Stimulated activated CD8-positive, alpha-beta memory T cell treated with anti-CD3 and anti-CD28 coated beads, Interleukin-7, amount 100 ng/mL, for 4 hours (primary cell): ENCODE results near the gene PTPRN2.
"Not testable (repeated sequence)": the region's sequence is repeated elsewhere in the genome, so short reads cannot be mapped to it uniquely, and the experiment has no call there.

ENCODE experiments used
- DNase-seq, 2 donors: peaks; one replicate each; pipeline ENCODE4 v3.0.0-alpha.2; 2020; ENCODE audit warnings: low read depth in 2 of 2

The PTPRN2 gene

DNA sequence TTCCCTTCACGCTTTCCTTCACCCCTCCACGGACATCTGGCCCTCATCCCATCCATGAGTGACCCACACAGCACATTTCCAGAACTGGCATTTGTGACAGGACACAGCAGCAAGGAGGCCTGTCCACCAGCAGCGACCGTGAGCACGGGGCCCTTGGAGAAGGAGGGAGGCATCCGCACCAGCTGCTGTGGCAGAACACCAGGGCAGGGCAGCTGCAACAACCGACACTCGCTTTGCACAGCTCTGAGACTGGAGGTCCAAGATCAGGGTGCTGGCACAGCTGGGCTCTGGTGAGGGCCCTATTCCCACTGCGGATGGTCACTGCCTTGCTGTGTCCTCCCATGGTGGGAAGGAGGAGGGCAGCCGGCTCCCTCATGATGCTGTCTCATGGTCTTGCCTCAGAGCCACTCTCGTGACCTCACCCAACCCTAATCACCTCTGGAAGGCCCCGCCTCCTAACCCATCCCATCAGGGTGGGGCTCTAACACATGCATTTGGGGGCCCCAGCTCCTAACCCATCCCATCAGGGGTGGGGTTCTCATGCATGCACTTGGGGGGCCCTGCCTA is 36.7 kb downstream of the PTPRN2 start:
- DNase-seq, result no peak

DNA sequence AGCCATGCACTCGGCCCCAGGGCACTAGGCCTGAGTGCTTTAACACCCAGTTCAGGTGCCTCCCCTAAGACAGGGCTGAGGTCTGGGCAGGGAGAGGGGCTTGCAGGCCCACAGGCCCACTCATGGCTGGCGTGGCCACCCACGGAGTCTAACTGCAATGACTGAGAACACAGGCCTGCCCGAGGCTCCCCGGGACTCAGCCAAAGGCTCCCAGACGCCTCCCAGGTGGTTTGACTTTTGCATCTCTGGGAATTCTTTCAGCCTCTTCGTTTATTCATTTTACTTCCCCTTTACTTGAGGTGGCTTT is 37.3 kb downstream of the PTPRN2 start:
- DNase-seq, result no peak

DNA sequence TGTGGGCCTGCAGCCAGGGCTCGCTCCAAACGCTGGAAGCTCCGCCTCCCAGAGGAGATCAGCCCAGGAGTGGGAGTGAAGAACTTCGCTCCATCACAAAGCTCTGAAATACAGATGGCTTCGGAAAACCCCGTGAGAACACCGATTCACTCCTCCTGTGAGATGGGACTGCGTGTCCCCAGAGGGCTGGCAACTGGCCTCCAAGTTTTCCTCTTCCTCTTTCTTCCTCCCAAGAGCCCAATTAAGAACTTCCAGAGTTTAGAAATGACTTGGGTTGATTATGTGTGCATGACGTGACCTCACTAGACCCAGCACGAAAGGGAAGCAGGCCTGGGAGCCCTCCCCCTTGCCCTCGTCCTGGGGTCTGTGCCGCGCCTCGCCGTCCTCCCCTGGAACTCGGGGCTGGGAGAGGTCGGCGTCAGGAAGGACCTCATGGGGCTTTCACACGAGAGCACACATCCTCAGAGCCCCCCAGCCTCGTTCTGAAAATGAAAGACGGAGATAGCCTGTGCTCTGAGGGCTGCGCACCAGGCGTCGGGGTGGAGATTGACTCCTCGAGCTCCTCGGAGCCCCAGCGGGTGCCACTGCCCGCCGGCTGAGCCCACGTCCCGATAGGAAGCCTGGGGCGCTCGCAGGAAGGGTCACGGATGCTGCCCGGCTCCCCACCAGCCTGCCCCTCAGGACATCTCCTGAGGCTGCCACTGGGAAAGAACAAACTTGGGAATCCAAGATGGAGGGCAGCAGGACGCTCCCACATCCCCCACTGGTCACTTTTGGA is 37.8 kb downstream of the PTPRN2 start:
- no peak for DNase-seq

DNA sequence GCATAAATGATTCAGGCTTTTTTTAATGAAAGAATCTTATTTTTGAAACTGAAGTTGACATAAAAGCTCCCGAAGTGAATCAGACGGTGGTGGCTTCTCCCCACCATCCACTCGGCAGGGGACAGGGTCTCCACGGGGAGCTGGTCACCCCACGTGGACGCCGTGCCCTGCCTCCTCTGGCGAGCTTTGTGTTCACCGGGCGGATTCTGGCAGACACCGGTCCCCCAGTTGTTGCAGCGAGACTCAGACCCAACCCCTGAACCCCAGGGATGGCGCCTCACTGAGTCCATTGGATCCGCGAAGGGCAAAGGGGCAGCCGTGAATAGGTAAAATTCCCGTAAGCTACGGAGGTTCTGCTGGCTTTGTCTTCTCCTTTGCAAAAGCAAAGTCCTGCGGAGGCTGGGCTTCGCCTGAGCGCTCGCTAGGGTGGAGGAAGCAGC is 38.4 kb downstream of the PTPRN2 start:
- DNase-seq, result no peak

DNA sequence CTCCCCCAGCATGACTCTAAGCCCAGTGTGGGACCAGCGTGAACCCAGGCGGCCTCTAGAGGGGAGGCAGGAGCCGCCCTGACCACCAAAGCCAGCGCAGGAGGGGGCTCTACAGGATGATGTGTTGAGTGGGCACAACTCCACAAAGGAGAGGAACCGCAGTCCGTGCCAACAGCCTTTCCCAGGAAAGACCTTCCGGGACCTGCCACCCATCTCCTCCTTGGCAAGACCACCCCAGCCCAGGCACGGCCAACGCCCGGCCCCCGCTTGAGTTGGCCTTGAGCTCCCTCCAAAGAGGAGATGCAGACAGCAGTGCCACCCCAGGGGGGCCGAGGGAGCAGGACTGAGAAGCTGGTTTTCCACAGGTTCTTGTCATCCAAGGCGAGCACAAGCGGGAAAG is 38.9 kb downstream of the PTPRN2 start:
- no peak for DNase-seq

DNA sequence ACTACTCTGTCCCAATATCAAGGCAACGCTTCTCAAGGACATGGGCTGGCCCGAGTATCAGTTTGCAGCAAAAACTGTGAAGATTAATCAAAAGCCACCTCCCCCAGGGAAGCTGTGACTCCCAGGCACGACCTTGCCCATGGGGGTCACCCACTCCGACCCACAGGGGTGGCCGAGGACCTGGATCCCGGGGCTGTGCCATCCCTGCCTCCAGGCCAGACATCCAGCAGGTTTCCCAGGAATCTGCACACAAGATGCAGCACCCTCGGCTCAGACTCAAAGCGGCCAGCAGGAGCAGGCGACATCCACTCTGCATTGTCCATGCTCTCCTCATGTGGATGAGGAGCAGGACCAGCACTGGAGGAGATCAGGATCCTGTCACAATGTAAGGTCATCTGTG is 39.8 kb downstream of the PTPRN2 start:
- DNase-seq, result no peak

DNA sequence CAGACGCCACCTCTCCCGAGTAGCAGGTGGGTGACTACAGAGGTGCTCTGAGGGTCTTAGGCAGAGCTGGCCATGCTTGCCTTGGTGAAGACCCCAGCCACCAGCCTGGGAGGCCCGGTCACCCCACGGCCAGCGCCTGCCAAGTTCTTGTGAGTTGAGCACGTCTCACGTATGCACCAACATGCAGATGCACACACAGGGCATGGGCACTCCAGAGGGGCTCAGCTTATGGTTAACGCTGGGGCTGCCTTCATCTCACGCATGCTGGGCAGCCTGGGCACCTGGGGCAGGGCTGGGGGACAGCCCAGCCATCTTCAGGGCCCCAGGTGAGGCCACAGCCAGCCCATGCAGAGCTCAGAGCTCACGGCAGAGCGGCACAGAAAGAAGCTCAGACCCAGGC is 41.0 kb downstream of the PTPRN2 start:
- DNase-seq, result no peak

DNA sequence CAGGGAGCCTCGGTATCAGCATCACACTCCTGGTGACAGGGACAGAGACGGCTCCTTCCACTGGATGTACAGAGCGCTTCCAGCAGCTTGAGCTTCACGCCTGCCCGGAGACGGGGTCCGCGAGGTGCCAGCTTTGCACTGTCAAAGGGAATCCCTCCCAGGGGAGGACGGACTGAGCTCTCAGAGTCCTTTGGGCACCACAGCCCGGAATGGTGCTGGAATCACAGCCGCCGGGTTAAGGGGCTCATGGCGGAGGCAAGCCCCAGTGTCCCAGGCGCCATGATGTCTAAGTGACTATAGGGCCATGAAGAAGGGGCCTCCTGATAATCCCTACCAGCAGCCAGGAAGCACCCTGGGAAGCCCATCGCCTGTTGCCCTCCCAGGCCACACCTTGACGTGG is 41.4 kb downstream of the PTPRN2 start:
- DNase-seq, result no peak

DNA sequence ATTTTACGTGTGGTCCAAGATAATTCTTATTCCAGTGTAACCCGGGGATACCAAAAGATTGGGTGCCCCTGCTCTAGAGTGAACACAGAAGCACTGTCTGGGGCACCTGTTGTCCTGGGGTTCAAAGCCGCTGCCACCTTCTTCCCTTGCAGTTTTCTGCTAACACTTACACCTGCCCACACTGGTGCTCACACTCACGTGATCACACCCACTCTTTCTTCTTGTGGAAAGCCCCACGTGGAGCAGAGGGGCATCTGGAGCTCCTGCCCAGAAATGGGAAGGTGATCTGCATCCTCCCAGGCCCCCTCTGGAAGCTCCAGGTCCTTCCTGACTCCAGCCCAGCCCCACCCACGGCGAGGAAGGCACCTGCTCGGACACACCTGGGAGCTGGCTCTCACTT is 42.9 kb downstream of the PTPRN2 start:
- no peak for DNase-seq

DNA sequence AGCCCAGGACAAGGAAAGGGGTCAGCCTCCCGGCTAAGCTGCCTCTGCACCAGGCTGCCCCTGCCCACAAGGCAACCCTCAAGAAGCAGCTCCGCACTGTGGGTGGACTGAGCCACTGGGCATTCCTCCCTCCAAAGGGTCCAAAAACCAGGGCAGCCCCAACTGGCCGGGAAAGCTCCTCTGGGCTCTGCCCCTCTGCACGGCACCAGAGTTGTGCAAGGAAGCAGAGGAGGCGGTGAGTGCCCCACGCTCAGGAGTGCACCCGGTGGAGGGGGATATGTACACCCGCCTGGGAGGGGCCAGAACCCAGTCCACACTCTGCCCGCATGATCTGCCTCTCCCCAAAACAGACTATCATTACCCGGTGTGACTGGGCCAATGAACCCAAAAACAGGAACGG is 43.8 kb downstream of the PTPRN2 start:
- DNase-seq, result no peak

DNA sequence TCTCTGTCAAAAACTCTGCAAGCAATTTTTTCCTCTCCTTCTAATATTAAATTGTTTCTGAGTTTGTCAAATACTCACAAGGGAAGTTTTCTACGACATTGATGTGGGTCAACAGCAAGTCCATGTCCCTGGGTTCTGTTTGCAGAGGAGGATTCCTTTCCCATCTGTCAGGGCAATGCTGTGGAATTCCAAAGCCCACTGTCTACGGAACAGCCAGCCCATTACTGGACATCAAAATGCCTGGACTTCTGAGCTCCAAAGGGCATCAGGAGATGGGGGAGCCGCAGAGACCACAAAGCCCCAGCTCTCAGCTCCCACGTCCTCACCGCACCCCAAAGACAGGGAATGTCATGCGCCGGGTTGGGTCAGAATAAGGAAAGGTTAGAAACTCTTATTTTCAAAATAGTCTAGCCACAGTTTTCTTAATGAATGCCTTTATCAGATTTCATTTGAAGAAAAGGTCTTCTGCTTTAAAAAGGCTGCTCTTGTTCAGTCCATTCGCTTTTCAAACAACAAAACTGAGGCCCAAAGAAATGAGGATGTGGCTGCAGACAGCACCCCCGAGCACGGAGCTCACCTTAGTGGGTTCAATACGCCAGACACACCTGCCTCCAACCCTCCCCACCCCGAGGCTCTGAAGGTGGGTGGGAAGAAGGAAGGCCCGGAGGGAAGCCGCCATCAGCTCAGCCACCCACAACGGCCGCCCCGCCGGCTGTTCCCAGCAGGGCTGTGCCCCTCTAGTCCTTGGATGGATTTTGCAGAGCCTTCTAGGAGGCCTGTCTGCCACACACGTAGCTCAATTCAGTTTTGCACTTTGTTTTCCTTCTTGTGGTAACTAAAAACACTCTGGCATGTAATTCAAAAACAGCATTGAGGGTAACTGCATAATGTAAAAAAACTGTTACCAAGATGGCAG is 44.7 kb downstream of the PTPRN2 start:
- DNase-seq, result no peak

DNA sequence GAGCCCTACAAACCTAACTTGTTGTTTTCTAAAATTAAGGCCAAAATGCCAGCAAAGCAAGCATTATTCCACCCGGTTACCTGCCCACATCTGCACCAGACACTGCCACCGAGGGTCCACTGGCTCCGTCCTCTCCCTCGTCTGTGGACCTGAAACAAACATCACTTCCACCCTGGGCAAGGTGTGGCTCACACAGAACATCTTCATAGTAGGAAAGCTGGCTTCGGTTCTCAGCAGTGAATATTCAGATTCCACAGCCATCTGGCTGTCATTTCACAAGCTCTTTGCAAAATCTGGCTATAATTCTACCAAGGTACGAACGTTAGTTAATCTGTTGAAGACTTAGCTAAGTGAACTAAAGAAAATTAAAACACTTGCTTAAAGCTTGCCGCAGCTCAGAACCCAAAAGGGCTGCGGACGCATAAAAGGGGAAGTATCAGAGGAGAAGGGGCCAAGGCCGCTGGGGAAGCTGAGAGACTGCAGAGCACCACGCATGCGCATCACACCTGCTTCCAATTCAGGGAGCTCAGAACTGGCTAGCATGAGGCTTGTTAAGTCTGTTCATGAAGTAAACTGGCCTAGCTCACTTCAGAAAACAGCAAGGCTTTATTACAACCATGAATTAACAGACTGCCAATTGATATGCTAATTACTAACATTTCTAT is 46.1 kb downstream of the PTPRN2 start:
- no peak for DNase-seq

DNA sequence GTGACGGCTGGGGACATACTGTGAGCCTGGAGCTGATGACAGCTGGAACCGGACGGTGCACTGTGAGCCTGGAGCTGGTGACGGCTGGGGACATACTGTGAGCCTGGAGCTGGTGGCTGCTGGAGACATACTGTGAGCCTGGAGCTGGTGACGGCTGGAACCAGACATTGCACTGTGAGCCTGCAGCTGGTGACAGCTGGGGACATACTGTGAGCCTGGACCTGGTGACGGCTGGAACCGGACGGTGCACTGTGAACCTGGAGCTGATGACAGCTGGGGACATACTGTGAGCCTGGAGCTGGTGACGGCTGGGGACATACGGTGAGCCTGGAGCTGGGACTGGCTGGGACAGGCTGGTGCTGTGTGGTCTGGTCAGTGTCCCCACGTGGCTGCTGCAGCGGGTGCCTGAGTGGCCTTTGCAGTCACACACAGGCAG is 47.9 kb downstream of the PTPRN2 start:
- DNase-seq, result no peak

DNA sequence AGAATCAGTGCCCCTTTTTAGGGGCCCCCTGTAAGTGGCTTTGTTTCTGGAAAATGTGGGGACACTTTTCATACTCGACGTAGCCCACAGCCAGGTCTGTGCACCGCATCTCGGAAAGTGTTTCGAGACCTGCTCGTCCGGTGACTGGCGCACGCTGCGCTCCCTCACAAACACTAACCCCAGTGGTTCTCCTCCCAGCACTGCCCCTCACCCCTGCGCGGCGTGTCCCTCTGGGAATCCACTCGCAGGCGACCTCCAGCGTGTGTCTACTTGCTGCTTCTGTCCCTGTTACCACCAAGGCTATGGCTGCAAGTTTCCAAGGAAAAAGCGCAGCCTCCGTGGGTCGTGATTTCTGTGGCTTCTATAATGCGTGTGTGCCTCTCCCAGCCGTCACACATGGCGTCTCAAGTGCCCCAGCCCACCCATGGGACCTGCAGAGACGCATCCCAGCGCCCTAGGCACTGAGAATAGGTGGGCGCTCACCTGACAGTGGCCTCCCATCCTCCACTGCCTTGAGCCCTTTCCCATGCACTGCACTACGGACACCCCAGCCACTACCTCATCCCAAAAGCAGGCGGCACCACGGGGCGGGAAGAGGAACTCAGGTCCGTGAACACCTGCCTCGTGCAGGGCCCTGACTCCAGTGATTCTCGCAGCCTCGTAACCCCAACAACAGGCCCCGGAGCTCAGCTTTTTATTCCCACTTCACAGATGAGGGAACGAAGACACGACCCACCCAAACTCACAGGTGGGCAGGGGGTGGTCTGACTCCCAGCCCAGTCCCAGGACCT is 49.3 kb downstream of the PTPRN2 start:
- DNase-seq, result no peak

DNA sequence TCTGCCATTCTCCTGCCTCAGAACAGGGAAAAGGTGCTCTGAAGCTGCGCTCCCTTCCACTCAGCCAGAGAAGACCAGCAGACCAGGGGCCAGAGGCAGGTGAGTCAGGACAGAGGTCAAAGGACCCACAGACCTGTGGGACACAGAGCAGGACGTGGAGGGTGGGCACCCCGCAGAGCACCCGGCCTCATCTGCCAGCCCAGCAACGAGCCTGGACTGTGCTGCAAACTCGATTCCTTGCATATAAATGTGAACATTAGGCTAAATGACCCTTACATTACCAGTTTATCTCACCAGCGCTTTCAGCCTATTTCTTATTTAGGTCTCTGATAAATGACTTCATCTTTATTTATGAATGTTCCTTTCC is 50.1 kb downstream of the PTPRN2 start:
- no peak for DNase-seq

DNA sequence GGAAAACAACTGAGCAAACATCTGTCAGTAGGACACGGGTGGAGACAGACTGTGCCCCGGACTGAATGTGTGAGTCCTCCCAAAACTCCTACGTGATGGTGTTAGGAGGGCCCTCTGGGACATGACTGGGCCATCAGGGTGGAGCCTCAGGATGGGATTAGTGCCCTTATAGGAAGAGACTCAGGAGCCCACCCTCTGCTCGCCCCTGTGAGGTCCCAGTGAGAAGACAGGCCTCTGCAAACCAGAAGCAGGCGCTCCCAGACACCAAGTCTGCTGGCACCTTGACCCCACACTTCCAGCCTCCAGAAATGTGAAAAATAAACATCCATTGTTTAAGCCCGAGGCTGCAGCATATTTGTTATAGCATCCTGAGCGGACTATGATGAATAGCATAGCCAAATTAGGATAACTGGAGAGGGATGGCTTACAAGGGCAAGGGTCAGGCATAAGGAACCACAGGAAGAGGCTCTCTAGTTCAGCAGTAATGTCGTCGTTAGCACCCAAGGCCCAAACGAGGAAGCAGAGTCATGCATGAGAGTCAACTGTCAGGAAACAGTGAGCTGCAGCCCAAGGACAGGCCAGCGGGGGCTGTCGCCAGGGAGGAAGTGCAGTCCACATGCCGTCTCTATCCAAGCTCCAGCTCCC is 50.6 kb downstream of the PTPRN2 start:
- DNase-seq, result no peak

DNA sequence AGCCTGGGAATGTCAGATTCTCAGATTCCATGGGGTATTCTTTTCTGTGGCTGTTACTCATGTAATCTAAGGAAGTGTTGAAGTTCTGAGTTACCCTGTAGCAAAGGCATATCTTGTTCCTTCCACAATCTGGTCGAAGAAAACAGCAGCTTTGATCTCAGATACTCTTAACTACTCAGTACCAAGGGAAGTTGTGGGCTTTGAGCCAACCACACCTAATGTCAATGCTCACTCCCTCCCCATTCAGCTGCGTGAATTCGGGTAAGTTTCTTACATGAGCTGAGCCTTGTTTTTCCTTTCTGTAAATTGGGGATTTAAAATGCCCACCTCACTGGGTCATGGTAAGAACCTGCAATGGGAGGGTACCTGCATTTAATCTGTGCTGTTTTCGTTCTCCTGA is 52.5 kb downstream of the PTPRN2 start:
- no peak for DNase-seq

DNA sequence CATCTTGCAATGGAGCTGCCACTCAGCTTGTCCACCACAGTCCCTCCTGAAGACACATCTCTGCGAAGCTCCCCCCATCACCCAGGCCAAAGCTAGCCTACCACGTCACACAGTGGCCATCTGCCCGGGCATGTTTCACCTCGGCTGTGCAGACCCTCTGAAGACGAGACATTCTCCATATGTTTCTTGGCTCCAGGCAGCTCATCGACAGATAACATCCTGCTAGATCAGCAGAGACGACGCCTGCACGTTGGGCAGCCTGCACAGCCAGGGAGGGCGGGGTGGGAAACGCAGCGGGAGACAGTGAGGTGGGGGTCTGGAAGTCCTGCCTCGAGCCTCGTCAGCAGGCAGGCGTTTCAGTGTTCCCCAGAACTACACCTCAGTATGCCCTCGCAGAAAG is 53.0 kb downstream of the PTPRN2 start:
- DNase-seq, result no peak

DNA sequence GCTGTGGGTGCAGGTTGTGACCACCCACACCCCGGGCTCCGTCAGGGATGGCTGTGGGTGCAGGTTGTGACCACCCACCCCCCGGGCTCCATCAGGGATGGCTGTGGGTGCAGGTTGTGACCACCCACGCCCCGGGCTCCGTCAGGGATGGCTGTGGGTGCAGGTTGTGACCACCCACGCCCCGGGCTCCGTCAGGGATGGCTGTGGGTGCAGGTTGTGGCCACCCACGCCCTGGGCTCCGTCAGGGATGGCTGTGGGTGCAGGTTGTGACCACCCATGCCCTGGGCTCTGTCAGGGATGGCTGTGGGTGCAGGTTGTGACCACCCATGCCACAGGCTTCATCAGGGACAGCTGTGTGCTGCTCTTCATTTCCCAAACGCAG is 53.5 kb downstream of the PTPRN2 start:
- DNase-seq, result not testable (repeated sequence)

DNA sequence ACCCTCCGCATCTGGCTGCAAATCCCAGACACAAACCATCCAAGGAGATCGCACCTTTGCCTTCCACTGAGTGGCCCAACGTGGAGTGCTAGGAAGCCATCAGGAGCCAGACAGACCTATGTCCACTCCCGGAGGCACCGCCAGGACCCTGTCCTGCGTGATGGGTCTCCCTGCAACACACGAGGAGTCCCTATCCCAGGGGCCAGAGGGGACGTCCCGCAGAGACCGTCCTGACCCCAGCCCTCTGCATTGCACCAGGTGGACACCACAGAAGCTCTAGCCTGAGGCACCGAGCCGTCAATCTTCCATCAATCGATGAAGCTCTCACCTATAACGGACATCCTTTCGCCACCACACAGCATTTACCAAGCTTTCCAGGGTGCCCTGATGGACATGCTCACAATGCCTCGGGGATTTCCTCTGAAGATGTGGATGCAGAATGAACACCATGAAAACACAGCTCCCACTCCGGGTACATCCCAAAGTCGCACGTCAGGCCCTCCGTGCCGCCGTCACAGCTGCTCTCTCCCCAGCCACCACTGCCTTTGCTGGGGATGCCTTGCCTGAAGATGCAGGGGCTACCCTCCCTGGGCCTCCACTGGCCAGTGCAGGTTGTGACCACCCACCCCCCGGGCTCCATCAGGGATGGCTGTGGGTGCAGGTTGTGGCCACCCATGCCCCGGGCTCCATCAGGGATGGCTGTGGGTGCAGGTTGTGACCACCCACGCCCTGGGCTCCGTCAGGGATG is 54.1 kb downstream of the PTPRN2 start:
- DNase-seq, result no peak
